ENCODE measurements around the gene DNAJC15. TPM values are rescaled to one million over a fixed set of nuclear protein-coding genes. Genes with fewer than 3 reads are reported as not detected.

DNAJC15 gene
- polyA plus RNA-seq, 3 donors: 8.3 to 31.1 (median 22.0) TPM

DNA sequence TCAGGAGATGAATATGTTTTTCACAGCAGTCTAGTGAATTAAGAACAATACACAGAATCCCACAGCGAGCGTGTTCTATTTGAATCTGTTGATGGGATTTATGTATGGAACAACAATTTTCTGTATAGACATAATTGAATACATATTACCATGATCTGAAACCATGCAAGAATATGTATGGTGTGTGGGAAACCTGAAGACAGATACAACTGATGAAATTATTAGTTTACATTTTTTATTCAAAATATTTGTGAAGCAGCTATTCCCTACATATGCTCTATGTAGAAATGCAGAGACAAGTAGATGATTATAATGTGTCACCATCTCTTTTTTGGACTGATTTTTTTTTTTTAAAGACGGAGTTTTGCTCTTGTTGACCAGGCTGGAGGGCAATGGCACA, 91.8 kb downstream of the DNAJC15 start:
- no peaks in the 10 kb centered on the region for H3K36me3 ChIP-seq (replicated peaks in 1 of 2; ENCODE audit: control insufficient read depth in 1 of 2, insufficient read depth in 2 of 2, low read length in 2 of 2)
- no peak overlapping the region for H3K27ac ChIP-seq (ENCODE audit: low read depth in 1 of 2, low read length in 2 of 2)
- H4K20me1 ChIP-seq (ENCODE audit: insufficient read depth, low read length): no peaks in the 10 kb centered on the region
- intact Hi-C loops (cut with micrococcal nuclease): no loop called here
- no peak overlapping the region for H3K4me3 ChIP-seq (replicated peaks in 1 of 3; ENCODE audit: low read depth in 2 of 3, low read length in 3 of 3)
- no peak overlapping the region for H3K9ac ChIP-seq (ENCODE audit: insufficient read depth, low read length, poor library complexity, severe bottlenecking)
- H3K4me1 ChIP-seq (ENCODE audit: control insufficient read depth in 1 of 2, insufficient read depth in 2 of 2, low read length in 2 of 2): no peaks in the 10 kb centered on the region
- no peaks in the 10 kb centered on the region for H3K36me3 Mint-ChIP-seq
- H3K4me3 Mint-ChIP-seq: no peak overlapping the region
- TF ChIP-seq, protein P1, sequence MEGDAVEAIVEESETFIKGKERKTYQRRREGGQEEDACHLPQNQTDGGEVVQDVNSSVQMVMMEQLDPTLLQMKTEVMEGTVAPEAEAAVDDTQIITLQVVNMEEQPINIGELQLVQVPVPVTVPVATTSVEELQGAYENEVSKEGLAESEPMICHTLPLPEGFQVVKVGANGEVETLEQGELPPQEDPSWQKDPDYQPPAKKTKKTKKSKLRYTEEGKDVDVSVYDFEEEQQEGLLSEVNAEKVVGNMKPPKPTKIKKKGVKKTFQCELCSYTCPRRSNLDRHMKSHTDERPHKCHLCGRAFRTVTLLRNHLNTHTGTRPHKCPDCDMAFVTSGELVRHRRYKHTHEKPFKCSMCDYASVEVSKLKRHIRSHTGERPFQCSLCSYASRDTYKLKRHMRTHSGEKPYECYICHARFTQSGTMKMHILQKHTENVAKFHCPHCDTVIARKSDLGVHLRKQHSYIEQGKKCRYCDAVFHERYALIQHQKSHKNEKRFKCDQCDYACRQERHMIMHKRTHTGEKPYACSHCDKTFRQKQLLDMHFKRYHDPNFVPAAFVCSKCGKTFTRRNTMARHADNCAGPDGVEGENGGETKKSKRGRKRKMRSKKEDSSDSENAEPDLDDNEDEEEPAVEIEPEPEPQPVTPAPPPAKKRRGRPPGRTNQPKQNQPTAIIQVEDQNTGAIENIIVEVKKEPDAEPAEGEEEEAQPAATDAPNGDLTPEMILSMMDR (IDR thresholded peaks at IDR 0.05): no peak
- DNase-seq: no peak
- H3K9me3 ChIP-seq (replicated peaks in 1 of 2; ENCODE audit: control insufficient read depth in 1 of 2, insufficient read depth in 1 of 2, low read length in 2 of 2): no peaks in the 10 kb centered on the region
- no peaks in the 10 kb centered on the region for H3K27me3 ChIP-seq (ENCODE audit: control insufficient read depth in 2 of 2, insufficient read depth in 2 of 2, low read length in 2 of 2)
- H3K4me2 ChIP-seq (replicated peaks; ENCODE audit: extremely low read depth, low read length, poor library complexity, severe bottlenecking): no peak overlapping the region
- no peak overlapping the region for H3K27ac Mint-ChIP-seq
- peaks cover 0 to 2% (median 0%) of the 10 kb centered on the region in 7 donors for H3K9me3 Mint-ChIP-seq
- no peaks in the 10 kb centered on the region for H3K4me1 Mint-ChIP-seq
- peaks cover 0 to 2% (median 2%) of the 10 kb centered on the region in 3 donors for H3K27me3 Mint-ChIP-seq (ENCODE audit: low read depth in 3 of 3)
- no peaks in the 10 kb centered on the region for H3K79me2 ChIP-seq (ENCODE audit: insufficient read depth, low read length)
- 91% methylated on average over 1 of the region's 3 CpGs for WGBS (ENCODE audit: insufficient coverage)
- no peak overlapping the region for H2AFZ ChIP-seq (ENCODE audit: insufficient read depth, low read depth, low read length, poor library complexity, severe bottlenecking)

DNA sequence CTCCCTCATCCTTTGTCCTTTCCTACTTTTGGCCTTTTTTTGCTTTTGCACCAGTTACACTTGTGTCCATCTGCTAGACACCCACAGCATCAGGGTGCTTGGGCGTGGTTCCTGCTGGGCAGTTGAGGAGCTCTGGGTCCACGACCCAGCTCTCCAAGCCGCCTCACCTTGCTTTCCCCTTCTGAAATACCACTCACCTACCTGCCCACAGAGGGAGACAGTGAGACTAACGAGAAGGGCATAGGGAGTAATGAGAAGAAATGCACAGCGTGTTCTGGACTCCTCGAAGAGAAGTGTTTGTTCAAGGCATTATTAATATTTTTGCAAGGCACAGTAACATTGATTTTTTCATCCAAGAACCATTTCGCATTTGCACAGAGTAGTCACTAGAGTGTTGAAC, 92.9 kb downstream of the DNAJC15 start:
- TF ChIP-seq, protein P1 (IDR thresholded peaks at IDR 0.05): no peak
- Mint-ChIP-seq H3K27me3 (ENCODE audit: low read depth in 3 of 3) (peaks cover 0 to 2% (median 2%) of the 10 kb centered on the region in 3 donors), H3K27ac (no peak overlapping the region), H3K9me3 (peaks cover 0 to 2% (median 0%) of the 10 kb centered on the region in 7 donors), H3K4me1 (no peaks in the 10 kb centered on the region), H3K36me3 (no peaks in the 10 kb centered on the region), H3K4me3 (no peak overlapping the region)
- Histone ChIP-seq H3K36me3 (replicated peaks in 1 of 2; ENCODE audit: control insufficient read depth in 1 of 2, insufficient read depth in 2 of 2, low read length in 2 of 2) (no peaks in the 10 kb centered on the region), H2AFZ (ENCODE audit: insufficient read depth, low read depth, low read length, poor library complexity, severe bottlenecking) (no peak overlapping the region), H3K27ac (ENCODE audit: low read depth in 1 of 2, low read length in 2 of 2) (no peak overlapping the region), H3K27me3 (ENCODE audit: control insufficient read depth in 2 of 2, insufficient read depth in 2 of 2, low read length in 2 of 2) (no peaks in the 10 kb centered on the region), H3K4me3 (replicated peaks in 1 of 3; ENCODE audit: low read depth in 2 of 3, low read length in 3 of 3) (no peak overlapping the region), H3K9ac (ENCODE audit: insufficient read depth, low read length, poor library complexity, severe bottlenecking) (no peak overlapping the region), H4K20me1 (ENCODE audit: insufficient read depth, low read length) (no peaks in the 10 kb centered on the region), H3K9me3 (replicated peaks in 1 of 2; ENCODE audit: control insufficient read depth in 1 of 2, insufficient read depth in 1 of 2, low read length in 2 of 2) (no peaks in the 10 kb centered on the region), H3K4me2 (replicated peaks; ENCODE audit: extremely low read depth, low read length, poor library complexity, severe bottlenecking) (no peak overlapping the region), H3K4me1 (ENCODE audit: control insufficient read depth in 1 of 2, insufficient read depth in 2 of 2, low read length in 2 of 2) (no peaks in the 10 kb centered on the region), H3K79me2 (ENCODE audit: insufficient read depth, low read length) (no peaks in the 10 kb centered on the region)
- no peak for DNase-seq
- 100% methylated on average over 1 of the region's 7 CpGs for WGBS (ENCODE audit: insufficient coverage)
- intact Hi-C loops (cut with micrococcal nuclease): no loop called here
